ENCODE data around the gene PNMA8A.

The PNMA8A gene

GRCh38 chr19:46450737-46451136 lies 20.6 kb downstream of the PNMA8A start:
- H3K27ac ChIP-seq (ENCODE audit: insufficient read depth in 1 of 2, low read depth in 1 of 2, low read length in 2 of 2, poor library complexity in 1 of 2, severe bottlenecking in 2 of 2) = no peak overlapping the region
- WGBS (ENCODE audit: insufficient coverage) = 100% methylated on average over 1 of the region's 5 CpGs
- ChIA-PET CTCF (interaction anchor here (1.4 to 1.7 kb wide), 2 partner anchors 37 to 53 kb away, joined by 4 to 6 read pairs; no protein-coding TSS in a partner anchor), POLR2A (no interaction called here)
- no peaks in the 10 kb centered on the region for H3K36me3 ChIP-seq (ENCODE audit: control insufficient read depth in 4 of 4, insufficient read depth in 4 of 4, low read length in 3 of 4)
- H3K4me3 ChIP-seq (ENCODE audit: control insufficient read depth in 1 of 7, extremely low read depth in 1 of 7, insufficient read depth in 4 of 7, low read depth in 2 of 7, low read length in 6 of 7) = no peak overlapping the region
- peaks cover 0 to 5% (median 4%) of the 10 kb centered on the region in 5 experiments for H3K9me3 ChIP-seq (ENCODE audit: control extremely low read depth in 1 of 5, control insufficient read depth in 4 of 5, insufficient read depth in 2 of 5, low read depth in 1 of 5, low read length in 4 of 5)
- H3K27me3 ChIP-seq (replicated peaks in 2 of 5; ENCODE audit: control insufficient read depth in 4 of 5, insufficient read depth in 5 of 5, low read length in 4 of 5) = peaks cover 0 to 24% (median 6%) of the 10 kb centered on the region in 5 experiments
- DNase-seq = no peak
- H3K4me1 ChIP-seq (ENCODE audit: control extremely low read depth in 1 of 4, control insufficient read depth in 4 of 4, insufficient read depth in 4 of 4, low read length in 3 of 4) = no peaks in the 10 kb centered on the region

- no peaks in the 10 kb centered on the region for H3K4me1 ChIP-seq (ENCODE audit: control extremely low read depth in 1 of 4, control insufficient read depth in 4 of 4, insufficient read depth in 4 of 4, low read length in 3 of 4)
- WGBS (ENCODE audit: insufficient coverage) = 65% methylated on average over 6 of the region's 7 CpGs
- no peaks in the 10 kb centered on the region for H3K36me3 ChIP-seq (ENCODE audit: control insufficient read depth in 4 of 4, insufficient read depth in 4 of 4, low read length in 3 of 4)
- DNase-seq = no peak
- H3K9me3 ChIP-seq (ENCODE audit: control extremely low read depth in 1 of 5, control insufficient read depth in 4 of 5, insufficient read depth in 2 of 5, low read depth in 1 of 5, low read length in 4 of 5) = peaks cover 0 to 5% (median 4%) of the 10 kb centered on the region in 5 experiments
- ChIA-PET CTCF (interaction anchor here (1.4 kb wide), 1 partner anchor 13 kb away, joined by 3 read pairs; no protein-coding TSS in a partner anchor), POLR2A (no interaction called here)
- no peak overlapping the region for H3K4me3 ChIP-seq (ENCODE audit: control insufficient read depth in 1 of 7, extremely low read depth in 1 of 7, insufficient read depth in 4 of 7, low read depth in 2 of 7, low read length in 6 of 7)
- no peak overlapping the region for H3K27ac ChIP-seq (ENCODE audit: insufficient read depth in 1 of 2, low read depth in 1 of 2, low read length in 2 of 2, poor library complexity in 1 of 2, severe bottlenecking in 2 of 2)
- H3K27me3 ChIP-seq (replicated peaks in 2 of 5; ENCODE audit: control insufficient read depth in 4 of 5, insufficient read depth in 5 of 5, low read length in 4 of 5) = peaks cover 0 to 20% (median 4%) of the 10 kb centered on the region in 5 experiments
Observed at GRCh38 chr19:46449228-46449627, 22.1 kb downstream of the PNMA8A start.

GRCh38 chr19:46448601-46449000 lies 22.8 kb downstream of the PNMA8A start:
- Histone ChIP-seq H3K4me3 (ENCODE audit: control insufficient read depth in 1 of 7, extremely low read depth in 1 of 7, insufficient read depth in 4 of 7, low read depth in 2 of 7, low read length in 6 of 7) (no peak overlapping the region), H3K27me3 (replicated peaks in 2 of 5; ENCODE audit: control insufficient read depth in 4 of 5, insufficient read depth in 5 of 5, low read length in 4 of 5) (peaks cover 0 to 20% (median 1%) of the 10 kb centered on the region in 5 experiments), H3K27ac (ENCODE audit: insufficient read depth in 1 of 2, low read depth in 1 of 2, low read length in 2 of 2, poor library complexity in 1 of 2, severe bottlenecking in 2 of 2) (no peak overlapping the region), H3K9me3 (ENCODE audit: control extremely low read depth in 1 of 5, control insufficient read depth in 4 of 5, insufficient read depth in 2 of 5, low read depth in 1 of 5, low read length in 4 of 5) (peaks cover 0 to 5% (median 4%) of the 10 kb centered on the region in 5 experiments), H3K4me1 (ENCODE audit: control extremely low read depth in 1 of 4, control insufficient read depth in 4 of 4, insufficient read depth in 4 of 4, low read length in 3 of 4) (no peaks in the 10 kb centered on the region), H3K36me3 (ENCODE audit: control insufficient read depth in 4 of 4, insufficient read depth in 4 of 4, low read length in 3 of 4) (no peaks in the 10 kb centered on the region)
- no peak for DNase-seq
- WGBS (ENCODE audit: insufficient coverage) = 98% methylated on average over 6 of the region's 10 CpGs
- CTCF ChIA-PET = interaction anchor here (1.4 kb wide), 1 partner anchor 13 kb away, joined by 3 read pairs; no protein-coding TSS in a partner anchor
- POLR2A ChIA-PET = no interaction called here

- H3K4me3 ChIP-seq (ENCODE audit: control insufficient read depth in 1 of 7, extremely low read depth in 1 of 7, insufficient read depth in 4 of 7, low read depth in 2 of 7, low read length in 6 of 7) = no peak overlapping the region
- DNase-seq = no peak
- H3K4me1 ChIP-seq (ENCODE audit: control extremely low read depth in 1 of 4, control insufficient read depth in 4 of 4, insufficient read depth in 4 of 4, low read length in 3 of 4) = peaks cover 0 to 3% (median 0%) of the 10 kb centered on the region in 4 experiments
- H3K27ac ChIP-seq (ENCODE audit: insufficient read depth in 1 of 2, low read depth in 1 of 2, low read length in 2 of 2, poor library complexity in 1 of 2, severe bottlenecking in 2 of 2) = no peak overlapping the region
- H3K36me3 ChIP-seq (ENCODE audit: control insufficient read depth in 4 of 4, insufficient read depth in 4 of 4, low read length in 3 of 4) = no peaks in the 10 kb centered on the region
- peaks cover 0 to 20% (median 0%) of the 10 kb centered on the region in 5 experiments for H3K27me3 ChIP-seq (replicated peaks in 2 of 5; ENCODE audit: control insufficient read depth in 4 of 5, insufficient read depth in 5 of 5, low read length in 4 of 5)
- ChIA-PET POLR2A (no interaction called here), CTCF (no interaction called here)
- peaks cover 0 to 5% (median 4%) of the 10 kb centered on the region in 5 experiments for H3K9me3 ChIP-seq (ENCODE audit: control extremely low read depth in 1 of 5, control insufficient read depth in 4 of 5, insufficient read depth in 2 of 5, low read depth in 1 of 5, low read length in 4 of 5)
- WGBS (ENCODE audit: insufficient coverage) = 54% methylated on average over 4 of the region's 5 CpGs
Observed at GRCh38 chr19:46447824-46448223, 23.5 kb downstream of the PNMA8A start.

- CTCF ChIA-PET = interaction anchor here (0.9 kb wide), 1 partner anchor 51 kb away, joined by 3 read pairs; no protein-coding TSS in a partner anchor
- Histone ChIP-seq H3K4me1 (ENCODE audit: control extremely low read depth in 1 of 4, control insufficient read depth in 4 of 4, insufficient read depth in 4 of 4, low read length in 3 of 4) (peaks cover 0 to 3% (median 0%) of the 10 kb centered on the region in 4 experiments), H3K9me3 (ENCODE audit: control extremely low read depth in 1 of 5, control insufficient read depth in 4 of 5, insufficient read depth in 2 of 5, low read depth in 1 of 5, low read length in 4 of 5) (peaks cover 0 to 5% (median 4%) of the 10 kb centered on the region in 5 experiments), H3K27ac (ENCODE audit: insufficient read depth in 1 of 2, low read depth in 1 of 2, low read length in 2 of 2, poor library complexity in 1 of 2, severe bottlenecking in 2 of 2) (no peak overlapping the region), H3K27me3 (replicated peaks in 2 of 5; ENCODE audit: control insufficient read depth in 4 of 5, insufficient read depth in 5 of 5, low read length in 4 of 5) (peaks cover 0 to 14% (median 0%) of the 10 kb centered on the region in 5 experiments), H3K36me3 (ENCODE audit: control insufficient read depth in 4 of 4, insufficient read depth in 4 of 4, low read length in 3 of 4) (no peaks in the 10 kb centered on the region), H3K4me3 (ENCODE audit: control insufficient read depth in 1 of 7, extremely low read depth in 1 of 7, insufficient read depth in 4 of 7, low read depth in 2 of 7, low read length in 6 of 7) (no peak overlapping the region)
- DNase-seq = no peak
- no CpG with 5 or more reads among the region's 3 CpGs for WGBS (ENCODE audit: insufficient coverage)
- POLR2A ChIA-PET = no interaction called here
Observed at GRCh38 chr19:46447006-46447405, 24.4 kb downstream of the PNMA8A start.

GRCh38 chr19:46446021-46446420 lies 25.3 kb downstream of the PNMA8A start:
- H3K9me3 ChIP-seq (ENCODE audit: control extremely low read depth in 1 of 5, control insufficient read depth in 4 of 5, insufficient read depth in 2 of 5, low read depth in 1 of 5, low read length in 4 of 5) = peaks cover 0 to 5% (median 4%) of the 10 kb centered on the region in 5 experiments
- ChIA-PET POLR2A (no interaction called here), CTCF (no interaction called here)
- H3K27me3 ChIP-seq (replicated peaks in 2 of 5; ENCODE audit: control insufficient read depth in 4 of 5, insufficient read depth in 5 of 5, low read length in 4 of 5) = peaks cover 0 to 10% (median 0%) of the 10 kb centered on the region in 5 experiments
- H3K4me3 ChIP-seq (ENCODE audit: control insufficient read depth in 1 of 7, extremely low read depth in 1 of 7, insufficient read depth in 4 of 7, low read depth in 2 of 7, low read length in 6 of 7) = no peak overlapping the region
- no peak overlapping the region for H3K27ac ChIP-seq (ENCODE audit: insufficient read depth in 1 of 2, low read depth in 1 of 2, low read length in 2 of 2, poor library complexity in 1 of 2, severe bottlenecking in 2 of 2)
- H3K4me1 ChIP-seq (ENCODE audit: control extremely low read depth in 1 of 4, control insufficient read depth in 4 of 4, insufficient read depth in 4 of 4, low read length in 3 of 4) = peaks cover 0 to 3% (median 0%) of the 10 kb centered on the region in 4 experiments
- DNase-seq = no peak
- H3K36me3 ChIP-seq (ENCODE audit: control insufficient read depth in 4 of 4, insufficient read depth in 4 of 4, low read length in 3 of 4) = no peaks in the 10 kb centered on the region
- WGBS (ENCODE audit: insufficient coverage) = 85% methylated on average over 15 of the region's 15 CpGs

- ChIA-PET POLR2A (no interaction called here), CTCF (no interaction called here)
- Histone ChIP-seq H3K27me3 (replicated peaks in 2 of 5; ENCODE audit: control insufficient read depth in 4 of 5, insufficient read depth in 5 of 5, low read length in 4 of 5) (peaks cover 0 to 3% (median 0%) of the 10 kb centered on the region in 5 experiments), H3K4me1 (ENCODE audit: control extremely low read depth in 1 of 4, control insufficient read depth in 4 of 4, insufficient read depth in 4 of 4, low read length in 3 of 4) (peaks cover 0 to 3% (median 0%) of the 10 kb centered on the region in 4 experiments), H3K9me3 (ENCODE audit: control extremely low read depth in 1 of 5, control insufficient read depth in 4 of 5, insufficient read depth in 2 of 5, low read depth in 1 of 5, low read length in 4 of 5) (no peaks in the 10 kb centered on the region), H3K27ac (ENCODE audit: insufficient read depth in 1 of 2, low read depth in 1 of 2, low read length in 2 of 2, poor library complexity in 1 of 2, severe bottlenecking in 2 of 2) (no peak overlapping the region), H3K36me3 (ENCODE audit: control insufficient read depth in 4 of 4, insufficient read depth in 4 of 4, low read length in 3 of 4) (no peaks in the 10 kb centered on the region), H3K4me3 (ENCODE audit: control insufficient read depth in 1 of 7, extremely low read depth in 1 of 7, insufficient read depth in 4 of 7, low read depth in 2 of 7, low read length in 6 of 7) (no peak overlapping the region)
- WGBS (ENCODE audit: insufficient coverage) = 37% methylated on average over 5 of the region's 8 CpGs
- DNase-seq = no peak
Observed at GRCh38 chr19:46442808-46443450, 28.4 kb downstream of the PNMA8A start.

All from common myeloid progenitor, CD34-positive (primary cell).